SH-SY5Y (cell line): ENCODE results near the gene DYNC1LI1.

ENCODE experiments used
- GATA2 ChIP-seq: IDR thresholded peaks from 2 replicates; pipeline ENCODE4 v1.6.1; 2011; ENCODE audit warnings: mild to moderate bottlenecking, low read depth, low read length
- GATA3 ChIP-seq: IDR thresholded peaks from 2 replicates; pipeline ENCODE4 v1.6.1; 2011; ENCODE audit warnings: low read depth, mild to moderate bottlenecking, low read length, moderate library complexity

- TF ChIP-seq GATA2 (no peak), GATA3 (no peak)
Measured at GRCh38 chr3:32483772-32484171, 86.9 kb downstream of the DYNC1LI1 start.
